GM13976 (cell line): ENCODE results near the gene PDGFD.

Experiments
- DNase-seq: peaks from one replicate; pipeline ENCODE4 v3.0.0; 2012; ENCODE audit warnings: low spot score
- CTCF ChIP-seq: IDR thresholded peaks from 2 replicates; pipeline ENCODE4 v1.5.1; 2012; ENCODE audit warnings: borderline replicate concordance, mild to moderate bottlenecking; ENCODE audit not compliant: insufficient read depth; ENCODE audit errors: extremely low read depth, missing control alignments, control extremely low read depth
- in situ Hi-C: fragments of 300-500 bp; cut with MboI; formaldehyde crosslinking; loops from one replicate; pipeline ENCODE4 v1.12.0; 2022; ENCODE audit warnings: low sequenced_read_pairs, mixed read lengths, inconsistent platforms; ENCODE audit not compliant: unreplicated experiment

The PDGFD gene

GRCh38 chr11:103924166-103925013, 239.6 kb downstream of the PDGFD start:
- in situ Hi-C loops, result loop anchor here (25.0 kb wide), 1 partner anchor 213 kb away; no protein-coding TSS in a partner anchor
- no peak for DNase-seq
- TF ChIP-seq CTCF, result no peak

GRCh38 chr11:103923451-103923931, 240.5 kb downstream of the PDGFD start:
- no peak for TF ChIP-seq CTCF
- in situ Hi-C loops, result no loop called here
- no peak for DNase-seq

- DNase-seq, result no peak
- in situ Hi-C loops, result no loop called here
- no peak for TF ChIP-seq CTCF
These were observed 243.0 kb downstream of the PDGFD start for GRCh38 chr11:103920933-103921332.

- in situ Hi-C loops, result no loop called here
- no peak for DNase-seq
- TF ChIP-seq CTCF, result no peak
These were observed 243.5 kb downstream of the PDGFD start for GRCh38 chr11:103920449-103920848.

- in situ Hi-C loops, result no loop called here
- no peak for DNase-seq
- no peak for TF ChIP-seq CTCF
These were observed 253.2 kb downstream of the PDGFD start for GRCh38 chr11:103910721-103911120.

- DNase-seq, result no peak
- in situ Hi-C loops, result no loop called here
- TF ChIP-seq CTCF, result no peak
These were observed 256.1 kb downstream of the PDGFD start for GRCh38 chr11:103907548-103908455.
